ENCODE measurements around the gene NEDD4L.

DNA sequence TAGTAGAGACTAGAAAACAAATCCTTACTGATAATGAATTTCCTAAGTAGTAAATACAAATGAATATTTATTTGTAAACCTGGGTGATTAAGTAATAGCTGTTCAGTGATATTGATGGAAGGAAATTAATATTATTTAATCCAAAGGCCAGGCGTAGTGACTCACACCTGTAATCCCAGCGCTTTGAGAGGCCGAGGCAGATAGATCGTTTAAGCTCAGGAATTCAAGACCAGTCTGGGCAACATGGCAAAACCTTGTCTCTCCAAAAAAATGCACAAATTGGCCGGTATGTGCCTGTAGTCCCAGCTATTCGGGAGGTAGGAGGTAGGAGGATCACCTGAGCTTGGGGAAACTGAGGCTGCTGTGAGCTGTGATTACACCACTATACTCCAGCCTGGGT lies 228.2 kb downstream of the NEDD4L start:
- TF ChIP-seq, protein P1, sequence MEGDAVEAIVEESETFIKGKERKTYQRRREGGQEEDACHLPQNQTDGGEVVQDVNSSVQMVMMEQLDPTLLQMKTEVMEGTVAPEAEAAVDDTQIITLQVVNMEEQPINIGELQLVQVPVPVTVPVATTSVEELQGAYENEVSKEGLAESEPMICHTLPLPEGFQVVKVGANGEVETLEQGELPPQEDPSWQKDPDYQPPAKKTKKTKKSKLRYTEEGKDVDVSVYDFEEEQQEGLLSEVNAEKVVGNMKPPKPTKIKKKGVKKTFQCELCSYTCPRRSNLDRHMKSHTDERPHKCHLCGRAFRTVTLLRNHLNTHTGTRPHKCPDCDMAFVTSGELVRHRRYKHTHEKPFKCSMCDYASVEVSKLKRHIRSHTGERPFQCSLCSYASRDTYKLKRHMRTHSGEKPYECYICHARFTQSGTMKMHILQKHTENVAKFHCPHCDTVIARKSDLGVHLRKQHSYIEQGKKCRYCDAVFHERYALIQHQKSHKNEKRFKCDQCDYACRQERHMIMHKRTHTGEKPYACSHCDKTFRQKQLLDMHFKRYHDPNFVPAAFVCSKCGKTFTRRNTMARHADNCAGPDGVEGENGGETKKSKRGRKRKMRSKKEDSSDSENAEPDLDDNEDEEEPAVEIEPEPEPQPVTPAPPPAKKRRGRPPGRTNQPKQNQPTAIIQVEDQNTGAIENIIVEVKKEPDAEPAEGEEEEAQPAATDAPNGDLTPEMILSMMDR (optimal IDR thresholded peaks at IDR 0.05 in 1 of 3, IDR thresholded peaks at IDR 0.05 in 1 of 3, conservative IDR thresholded peaks at IDR 0.05 in 1 of 3; ENCODE audit: extremely low read depth in 1 of 3, insufficient read depth in 2 of 3, low read length in 3 of 3), result no peak
- no peak for TF ChIP-seq EZH2 (IDR thresholded peaks at IDR 0.05; ENCODE audit: low read length)

Measured in keratinocyte (primary cell).